ENCODE measurements around the gene YIF1A.

DNA sequence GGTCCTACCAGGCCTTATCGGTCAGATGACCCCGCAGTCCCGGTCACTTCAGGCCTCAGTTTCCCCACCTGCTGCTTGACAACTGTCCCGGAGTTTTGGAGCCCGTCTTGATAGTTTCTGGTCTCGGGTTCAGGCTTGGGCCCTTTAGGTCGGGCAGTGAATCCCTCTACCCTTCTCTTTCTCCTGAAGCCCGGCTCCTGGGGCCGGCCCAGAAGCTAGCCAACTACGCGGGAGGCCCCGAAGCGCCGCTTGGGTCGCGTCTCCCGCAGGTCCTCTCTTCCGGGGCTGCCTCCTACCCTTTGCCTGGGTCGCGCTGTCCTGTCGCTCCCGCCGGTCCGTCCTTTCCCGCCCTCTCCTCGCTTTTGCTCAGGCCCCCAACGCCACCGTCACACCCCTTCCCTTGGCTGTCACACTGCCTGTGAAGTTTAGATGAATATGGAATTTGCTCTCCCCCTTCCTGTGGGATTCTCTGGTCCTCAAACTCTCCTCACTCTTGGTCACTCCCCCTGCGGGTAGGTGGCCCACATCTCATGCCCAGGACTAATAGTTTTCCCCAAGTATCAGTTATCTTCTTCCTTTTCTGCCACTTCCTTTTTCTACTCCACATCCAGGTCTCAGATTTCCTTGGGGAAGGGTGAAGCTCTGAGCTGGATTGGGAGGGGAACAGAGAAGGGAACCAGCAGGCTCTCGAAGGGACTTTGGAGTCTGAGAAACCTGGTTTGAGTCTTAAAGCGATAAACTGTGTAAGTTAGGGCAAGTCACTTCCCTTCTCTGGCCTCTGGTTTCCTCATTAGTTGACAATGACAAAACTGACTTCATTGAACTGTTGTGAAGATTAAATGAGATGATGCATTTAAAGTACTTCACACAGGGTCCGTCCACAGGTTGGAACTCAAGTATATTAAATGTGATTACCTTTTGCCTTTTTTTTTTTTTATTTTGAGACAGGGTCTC is 19.7 kb downstream of the YIF1A start:
- TF ChIP-seq, protein P1, sequence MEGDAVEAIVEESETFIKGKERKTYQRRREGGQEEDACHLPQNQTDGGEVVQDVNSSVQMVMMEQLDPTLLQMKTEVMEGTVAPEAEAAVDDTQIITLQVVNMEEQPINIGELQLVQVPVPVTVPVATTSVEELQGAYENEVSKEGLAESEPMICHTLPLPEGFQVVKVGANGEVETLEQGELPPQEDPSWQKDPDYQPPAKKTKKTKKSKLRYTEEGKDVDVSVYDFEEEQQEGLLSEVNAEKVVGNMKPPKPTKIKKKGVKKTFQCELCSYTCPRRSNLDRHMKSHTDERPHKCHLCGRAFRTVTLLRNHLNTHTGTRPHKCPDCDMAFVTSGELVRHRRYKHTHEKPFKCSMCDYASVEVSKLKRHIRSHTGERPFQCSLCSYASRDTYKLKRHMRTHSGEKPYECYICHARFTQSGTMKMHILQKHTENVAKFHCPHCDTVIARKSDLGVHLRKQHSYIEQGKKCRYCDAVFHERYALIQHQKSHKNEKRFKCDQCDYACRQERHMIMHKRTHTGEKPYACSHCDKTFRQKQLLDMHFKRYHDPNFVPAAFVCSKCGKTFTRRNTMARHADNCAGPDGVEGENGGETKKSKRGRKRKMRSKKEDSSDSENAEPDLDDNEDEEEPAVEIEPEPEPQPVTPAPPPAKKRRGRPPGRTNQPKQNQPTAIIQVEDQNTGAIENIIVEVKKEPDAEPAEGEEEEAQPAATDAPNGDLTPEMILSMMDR (IDR thresholded peaks at IDR 0.05 in 8 of 11, conservative IDR thresholded peaks at IDR 0.05 in 3 of 11): peak in 3 of 11 experiments; percentile 11 to 25 (median 16)
- TF ChIP-seq POLR2A (IDR thresholded peaks at IDR 0.05): no peak
